Measurements from ENCODE around the gene PDGFC.
"Not testable (repeated sequence)": the region's sequence is repeated elsewhere in the genome, so short reads cannot be mapped to it uniquely, and the experiment has no call there.

Gene PDGFC

DNA sequence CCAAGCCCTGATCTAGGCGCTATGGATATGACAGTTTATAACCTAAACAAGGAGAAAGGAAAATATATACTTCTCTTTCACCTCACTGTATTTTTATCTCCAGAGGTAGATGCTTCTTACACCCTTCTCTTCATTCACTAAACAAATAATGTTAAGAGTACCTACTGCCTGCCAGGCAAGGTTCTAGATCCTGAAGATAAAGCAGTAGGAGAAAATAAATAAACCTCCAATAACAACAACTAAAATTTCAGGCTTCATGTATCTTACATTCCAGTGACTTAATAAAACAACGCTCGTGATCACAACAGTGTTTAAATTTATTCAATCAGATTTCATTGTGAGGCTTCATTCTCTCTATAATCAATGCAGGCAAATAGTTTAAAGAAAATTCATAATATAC, 20.7 kb downstream of the PDGFC start:
- DNase-seq (ENCODE audit: low spot score) = no peak

DNA sequence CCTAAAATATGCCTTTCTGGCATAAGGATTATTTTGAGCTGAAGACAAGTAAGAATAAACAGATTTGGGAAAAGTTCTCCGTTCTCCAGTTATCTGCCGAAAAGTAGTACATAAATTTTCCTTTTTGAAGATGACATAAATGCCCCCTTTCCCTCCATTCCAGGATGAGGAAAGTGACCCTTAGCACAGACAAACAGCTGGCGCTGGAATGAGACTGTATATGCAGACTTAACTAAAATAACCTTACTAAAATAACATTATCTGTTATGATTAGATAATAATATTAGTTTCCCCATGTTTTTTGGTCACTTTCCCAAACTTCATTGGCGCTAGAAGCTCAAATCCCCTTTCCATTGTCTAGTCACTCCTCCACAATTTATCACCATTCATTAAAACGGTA, 21.5 kb downstream of the PDGFC start:
- DNase-seq (ENCODE audit: low spot score) = no peak

DNA sequence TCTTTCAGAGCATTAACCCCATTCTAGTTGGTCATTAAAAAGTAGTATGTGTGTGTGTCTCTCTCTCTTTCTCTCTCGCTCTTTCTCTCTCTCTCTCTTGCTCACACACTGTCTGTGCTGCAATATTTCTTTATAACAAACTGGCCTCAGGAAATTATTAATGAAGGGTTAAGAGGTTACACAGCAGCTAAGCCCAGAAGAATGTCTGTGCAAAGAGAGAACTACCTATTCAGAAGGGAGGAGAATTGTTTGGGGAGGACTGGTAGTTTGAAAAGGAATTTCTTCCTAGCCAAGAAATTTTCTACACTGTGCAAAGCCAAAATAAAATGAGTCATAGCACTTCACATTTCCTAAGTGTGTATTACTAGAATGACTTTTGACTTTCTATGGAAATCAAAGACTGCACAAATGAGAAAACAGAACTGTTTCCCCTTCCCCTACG, 22.2 kb downstream of the PDGFC start:
- DNase-seq (ENCODE audit: low spot score) = no peak

DNA sequence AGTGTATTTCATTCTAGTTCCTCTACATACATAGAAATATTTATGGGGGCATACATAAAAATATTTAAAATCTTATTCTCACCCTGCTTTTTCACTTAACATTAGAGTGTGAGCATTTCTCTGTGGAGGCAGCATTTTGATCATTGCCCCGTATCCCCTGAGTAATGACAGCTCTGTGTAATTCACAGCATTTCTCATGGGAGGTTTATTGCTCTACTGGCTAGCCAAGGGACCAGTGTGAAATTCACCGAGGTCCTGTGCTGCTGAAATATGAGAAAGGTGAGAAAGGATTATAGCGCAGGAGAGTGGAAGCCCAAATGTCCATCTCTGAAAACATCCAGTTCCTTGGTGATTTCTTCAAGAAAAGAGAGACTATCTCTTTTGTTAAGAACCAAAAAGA, 22.9 kb downstream of the PDGFC start:
- no peak for DNase-seq (ENCODE audit: low spot score)

DNA sequence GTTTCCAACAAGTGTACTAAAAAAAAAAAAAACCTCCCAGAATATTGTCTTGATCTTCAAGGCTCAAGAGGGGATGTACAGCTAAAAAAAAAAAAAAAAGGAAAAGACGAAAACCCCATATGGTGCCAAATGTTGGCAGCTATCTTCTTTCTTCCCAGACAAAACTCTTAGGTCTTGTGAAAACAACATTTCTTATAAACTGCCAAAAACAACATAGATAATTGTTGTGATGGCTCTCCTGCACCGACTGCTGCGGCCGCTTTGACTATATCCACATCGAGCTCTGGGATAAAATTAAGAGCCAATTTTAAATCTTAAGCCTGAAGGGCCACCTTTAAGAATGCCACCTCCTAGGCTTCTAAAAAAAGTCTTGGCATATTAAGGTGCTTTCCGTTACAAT, 23.5 kb downstream of the PDGFC start:
- DNase-seq (ENCODE audit: low spot score) = no peak

DNA sequence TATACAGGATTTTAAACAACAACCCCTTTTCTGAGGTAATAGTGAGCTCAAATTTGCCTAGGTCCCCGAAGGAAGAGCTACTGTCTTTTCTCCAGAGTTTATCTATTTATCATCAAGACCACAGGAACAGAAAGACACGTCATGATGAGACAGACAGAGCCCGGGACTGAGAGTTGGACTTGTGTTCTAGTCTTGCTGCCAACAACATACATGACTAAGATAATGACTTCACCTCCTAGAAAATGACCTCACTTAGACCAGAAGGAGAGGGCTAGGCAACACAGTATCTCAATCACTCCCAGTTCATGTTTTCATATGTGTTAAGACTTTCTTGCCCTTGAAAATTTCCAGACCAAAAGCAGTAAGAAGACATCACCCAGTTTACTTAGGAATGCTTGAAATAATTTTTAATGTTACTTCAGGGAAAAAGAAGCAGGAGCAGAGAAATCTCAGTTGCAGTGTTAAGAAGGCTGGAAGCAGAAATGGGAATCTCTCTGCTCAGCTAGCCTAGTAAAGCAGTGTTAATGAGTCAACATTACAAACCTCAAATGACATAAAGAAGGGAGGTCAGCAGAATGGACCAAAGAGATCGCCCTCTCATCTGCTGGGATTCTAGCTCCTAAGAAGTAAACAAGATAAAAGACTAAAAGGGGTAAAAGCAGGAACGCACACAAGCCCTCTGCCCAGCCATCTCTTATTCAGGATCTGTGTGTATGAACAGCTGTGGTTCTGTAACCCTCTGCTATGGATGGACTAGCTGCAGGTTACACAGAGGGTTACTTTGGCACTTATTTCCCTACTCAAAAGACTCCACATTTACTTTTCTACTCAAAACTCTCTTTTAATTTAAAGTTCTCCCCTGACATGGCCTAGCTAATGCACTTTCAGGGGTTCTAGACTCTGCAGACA, 24.8 kb downstream of the PDGFC start:
- peak; percentile 98 for DNase-seq (ENCODE audit: low spot score)

DNA sequence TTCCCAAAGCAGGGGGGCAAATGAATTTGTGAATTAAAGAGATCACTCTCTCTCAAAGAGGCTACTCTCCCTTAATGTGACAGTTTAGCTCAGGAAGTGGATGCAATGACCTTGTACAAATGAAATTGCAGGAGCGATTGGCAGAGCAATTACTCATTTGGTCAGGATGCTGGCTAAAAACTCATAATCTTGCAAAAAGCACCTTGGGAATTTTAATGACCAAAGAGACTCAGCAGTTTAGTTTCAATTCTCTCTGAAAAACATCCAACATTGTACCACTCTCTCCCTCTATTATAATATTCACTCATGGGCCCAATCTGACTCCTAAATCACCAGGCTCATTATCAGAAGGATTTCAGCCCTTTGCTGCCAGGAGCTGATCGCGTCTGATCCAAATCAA, 26.1 kb downstream of the PDGFC start:
- no peak for DNase-seq (ENCODE audit: low spot score)

DNA sequence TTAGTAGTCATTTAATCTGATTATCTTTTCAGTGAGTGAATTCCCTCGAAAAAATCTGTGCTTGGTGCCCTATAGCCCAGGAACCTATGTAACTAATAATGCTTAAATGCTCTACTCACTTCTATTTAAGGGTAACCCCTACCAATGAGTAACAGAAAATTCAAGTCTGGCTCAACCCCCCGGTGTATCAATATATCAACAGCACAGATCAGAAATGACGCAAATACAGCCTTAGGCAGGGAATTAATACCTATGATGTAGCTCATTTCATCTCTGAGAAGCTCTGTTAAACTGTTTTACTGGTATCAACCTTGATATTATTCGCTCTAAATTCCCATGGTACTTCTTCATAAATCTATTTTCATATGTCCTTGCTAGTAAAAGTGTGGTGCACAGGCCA, 28.6 kb downstream of the PDGFC start:
- no peak for DNase-seq (ENCODE audit: low spot score)

DNA sequence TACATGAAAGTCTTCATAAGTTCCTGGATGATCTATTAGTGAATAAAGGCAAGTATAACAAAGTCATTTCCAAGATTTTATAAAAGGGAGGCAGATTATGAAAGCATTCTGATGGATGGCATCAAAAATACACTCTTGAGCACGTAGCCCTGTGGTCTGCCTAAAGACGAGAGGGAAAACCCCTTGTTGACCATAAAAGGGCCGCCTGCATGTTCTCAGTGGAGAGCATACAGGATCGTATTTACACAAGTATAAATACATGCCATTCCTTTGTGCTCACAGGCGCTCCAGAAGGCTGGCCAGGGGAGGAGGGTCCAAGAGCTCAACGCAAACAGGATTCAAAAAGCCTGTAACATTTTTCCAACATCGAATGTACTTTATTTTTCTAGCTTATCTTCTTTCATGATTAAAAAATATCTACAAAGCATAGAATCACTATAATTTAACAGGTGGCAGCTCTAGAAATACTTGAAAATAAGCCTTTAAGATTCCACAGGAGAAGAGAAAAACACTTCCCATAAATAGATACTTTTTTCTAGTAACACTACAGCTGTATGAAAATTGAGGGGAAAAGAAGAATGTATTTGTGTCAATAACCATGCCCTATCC, 29.6 kb downstream of the PDGFC start:
- DNase-seq (ENCODE audit: low spot score) = no peak

DNA sequence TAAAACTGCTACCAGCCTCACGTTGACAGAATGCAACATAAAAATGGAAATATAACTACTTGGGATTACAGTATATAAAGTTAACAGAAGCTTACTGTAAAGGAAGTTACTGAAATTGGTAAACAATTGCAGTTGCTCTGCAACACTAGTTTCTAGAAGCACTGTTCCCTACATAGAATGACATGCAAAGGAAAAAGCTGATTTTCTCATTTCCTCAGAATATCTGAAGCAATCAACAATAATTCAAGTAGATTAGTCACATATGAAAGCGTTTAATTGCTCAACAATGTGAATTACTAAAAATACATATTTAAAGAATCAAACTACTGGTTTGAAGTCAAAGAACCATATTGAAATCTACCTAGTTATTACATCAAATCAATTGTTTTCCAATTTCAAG, 31.8 kb downstream of the PDGFC start:
- no peak for DNase-seq (ENCODE audit: low spot score)

DNA sequence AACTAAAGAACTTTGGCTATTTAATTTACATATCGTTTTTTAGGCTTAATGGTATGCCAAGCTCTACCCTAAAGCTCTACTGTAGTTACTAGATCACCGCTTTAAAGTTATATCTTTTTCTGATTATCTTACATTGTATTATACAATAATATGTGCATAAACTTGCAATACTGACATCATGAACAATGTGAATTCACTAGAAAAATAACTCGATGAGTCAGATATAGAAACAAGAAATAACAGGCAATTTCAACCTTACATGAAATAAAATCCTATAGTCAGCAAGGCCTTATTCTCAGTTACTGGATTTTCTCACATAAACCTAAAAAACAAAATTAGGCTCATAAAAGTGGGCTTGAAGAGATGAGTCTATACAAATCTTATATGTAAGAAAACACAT, 32.5 kb downstream of the PDGFC start:
- no peak for DNase-seq (ENCODE audit: low spot score)

DNA sequence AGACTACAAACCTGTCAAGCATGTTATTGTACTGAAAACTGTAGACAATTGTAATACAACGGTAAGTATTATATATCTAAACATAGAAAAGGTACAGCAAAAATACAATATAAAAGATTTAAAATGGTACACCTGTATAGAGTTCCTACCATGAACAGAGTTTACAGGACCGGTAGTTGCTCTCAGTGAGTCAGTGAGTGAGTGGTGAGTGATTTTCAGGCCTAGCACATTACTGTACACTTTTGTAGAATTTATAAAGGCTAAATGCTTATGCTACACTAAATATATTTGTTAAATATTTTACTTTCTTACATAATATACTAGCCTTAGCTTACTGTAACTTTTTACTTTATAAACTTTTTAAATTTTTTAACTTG, 37.4 kb downstream of the PDGFC start:
- DNase-seq (ENCODE audit: low spot score) = no peak

DNA sequence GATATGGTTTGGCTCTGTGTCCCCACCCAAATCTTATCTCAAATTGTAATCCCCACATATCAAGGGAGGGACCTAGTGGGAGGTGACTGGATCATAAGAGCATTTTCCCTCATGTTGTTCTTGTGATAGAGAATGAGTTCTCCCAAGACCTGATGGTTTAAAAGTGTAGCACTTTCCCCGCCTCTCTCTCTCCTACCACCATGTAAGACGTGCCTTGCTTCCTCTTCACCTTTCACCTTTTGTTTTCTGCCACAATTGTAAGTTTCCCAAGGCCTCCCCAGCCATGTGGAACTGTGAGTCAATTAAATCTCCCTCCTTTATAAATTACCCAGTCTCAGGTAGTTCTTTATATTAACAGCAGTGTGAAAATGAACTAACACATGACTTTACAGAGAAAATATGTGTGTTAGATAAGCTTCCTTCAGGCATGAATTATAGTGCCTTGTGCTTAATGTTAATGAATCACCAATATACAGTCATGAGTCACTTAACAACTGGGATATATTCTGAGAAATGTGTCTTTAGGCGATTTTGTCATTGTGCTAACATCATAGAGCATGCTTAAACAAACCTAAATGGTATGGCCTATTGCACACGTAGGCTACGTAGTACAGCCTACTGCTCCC, 37.9 kb downstream of the PDGFC start:
- peak; percentile 50 for DNase-seq (ENCODE audit: low spot score)

DNA sequence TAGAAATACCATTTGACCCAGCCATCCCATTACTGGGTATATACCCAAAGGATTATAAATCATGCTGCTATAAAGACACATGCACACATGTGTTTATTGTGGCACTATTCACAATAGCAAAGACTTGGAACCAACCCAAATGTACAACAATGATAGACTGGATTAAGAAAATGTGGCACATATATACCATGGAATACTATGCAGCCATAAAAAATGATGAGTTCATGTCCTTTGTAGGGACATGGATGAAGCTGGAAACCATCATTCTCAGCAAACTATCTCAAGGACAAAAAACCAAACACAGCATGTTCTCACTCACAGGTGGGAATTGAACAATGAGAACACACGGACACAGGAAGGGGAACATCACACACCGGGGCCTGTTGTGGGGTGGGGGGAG, 39.2 kb downstream of the PDGFC start:
- not testable (repeated sequence) for DNase-seq (ENCODE audit: low spot score)

DNA sequence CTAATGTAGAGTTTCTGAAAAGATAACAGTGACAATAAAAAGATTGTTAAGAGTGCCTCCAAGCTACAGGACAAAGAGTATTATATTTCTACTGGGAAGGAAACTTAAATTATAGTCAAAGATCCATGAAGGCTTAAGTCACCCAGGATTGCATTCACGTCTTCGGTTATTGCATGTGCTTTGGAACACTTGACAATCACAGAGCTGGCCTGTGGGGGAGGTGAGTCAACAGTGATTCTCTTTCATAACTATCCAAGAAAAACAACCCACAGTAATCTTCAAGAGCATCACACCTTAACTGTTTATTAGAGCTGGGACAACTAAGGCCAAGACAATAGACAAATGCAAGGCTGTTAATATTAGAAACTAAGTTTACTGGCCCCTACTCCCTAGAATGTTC, 40.3 kb downstream of the PDGFC start:
- DNase-seq (ENCODE audit: low spot score) = no peak

DNA sequence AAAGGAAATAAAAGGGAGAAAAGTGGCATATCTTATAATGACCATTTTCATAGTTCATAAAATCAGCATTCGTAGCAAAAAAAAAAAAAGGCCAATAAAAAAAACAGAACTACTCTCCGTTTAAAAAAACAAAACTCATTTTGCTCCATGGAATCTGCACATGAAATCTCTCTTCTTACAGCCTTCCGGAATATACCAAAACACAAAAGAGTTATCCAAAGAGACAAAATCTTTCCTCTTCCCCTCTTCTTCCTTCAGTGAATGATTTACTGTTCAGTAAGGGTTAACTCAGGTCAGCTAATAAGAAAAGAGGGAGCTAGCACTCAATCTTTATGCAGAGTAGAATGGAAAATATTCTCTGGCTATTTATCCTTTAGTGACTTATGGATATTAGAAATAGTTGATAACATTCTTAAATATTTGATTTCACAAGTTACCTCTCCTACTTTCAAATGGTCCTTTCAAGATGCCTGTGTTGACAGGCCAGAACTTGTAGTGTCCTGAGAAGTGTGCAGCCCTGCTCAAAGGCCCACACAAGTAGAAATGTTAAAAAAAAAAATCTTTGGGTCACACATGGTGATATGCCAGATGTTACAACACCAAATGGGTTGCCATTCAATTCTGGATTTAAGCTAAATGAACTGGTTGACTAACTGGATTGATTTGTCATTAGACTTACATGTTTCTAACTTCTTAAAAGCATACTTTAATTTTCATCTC, 42.1 kb downstream of the PDGFC start:
- no peak for DNase-seq (ENCODE audit: low spot score)

DNA sequence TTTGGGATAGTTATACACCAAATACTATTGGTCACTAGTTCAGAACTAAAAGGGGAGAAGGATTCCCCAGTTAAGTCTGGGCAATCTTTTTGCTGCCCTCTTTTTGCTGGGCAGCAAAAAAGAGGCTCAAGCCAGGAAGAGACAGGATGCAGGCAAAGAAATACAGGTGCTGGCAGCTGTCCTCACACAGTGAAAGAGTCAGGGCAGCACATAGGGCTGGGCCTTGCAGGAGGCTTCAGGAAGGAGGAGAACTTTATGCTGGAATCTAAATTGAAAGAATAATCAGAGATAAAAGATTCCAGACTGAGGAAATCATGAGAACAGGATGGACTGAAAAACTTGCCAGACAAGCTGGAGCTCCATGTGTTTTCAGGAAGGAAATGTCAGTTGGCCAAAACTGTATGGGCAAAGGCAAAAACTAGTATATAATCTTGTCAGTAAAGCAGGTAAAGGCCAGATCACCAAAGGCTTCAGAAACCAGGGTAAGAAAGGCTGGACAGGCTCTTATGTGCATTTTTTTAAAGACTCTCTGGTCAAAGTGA, 46.8 kb downstream of the PDGFC start:
- no peak for DNase-seq (ENCODE audit: low spot score)

DNA sequence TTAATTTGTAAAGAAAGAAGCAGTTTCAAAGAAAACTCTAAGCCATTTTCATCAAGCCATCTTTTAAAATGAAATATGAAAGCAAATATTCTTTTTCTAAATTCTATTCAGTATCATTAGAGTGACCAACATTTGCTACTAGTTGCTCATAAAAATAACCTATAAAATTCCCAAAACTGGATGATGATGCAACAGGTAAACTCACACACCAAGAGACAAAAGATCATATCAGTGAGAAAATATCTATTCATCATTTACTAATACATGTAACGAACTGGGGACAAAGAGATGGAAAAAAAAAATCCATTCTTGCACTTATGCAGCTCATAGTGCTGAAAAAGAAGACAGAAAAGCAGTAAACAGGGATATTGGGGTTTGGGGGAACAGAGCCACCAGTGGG, 48.1 kb downstream of the PDGFC start:
- no peak for DNase-seq (ENCODE audit: low spot score)

DNA sequence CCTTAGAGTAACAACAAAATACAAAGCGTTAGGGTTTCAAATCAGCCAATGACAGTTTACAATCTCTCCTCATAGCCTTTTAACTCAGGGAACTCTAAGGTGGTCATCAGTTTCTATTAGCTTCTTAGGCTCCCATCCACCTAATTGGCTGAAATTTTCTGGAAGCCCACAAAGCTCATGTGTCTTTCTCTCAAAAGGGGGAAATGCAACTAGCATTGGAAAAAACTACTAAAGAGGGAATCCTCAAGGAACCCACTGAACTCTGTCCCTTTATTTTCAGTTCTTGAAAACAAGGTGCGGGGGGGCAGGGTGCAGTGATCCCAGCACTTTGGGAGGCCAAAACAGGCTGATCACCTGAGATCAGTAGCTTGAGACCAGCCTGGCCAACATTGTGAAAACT, 56.4 kb downstream of the PDGFC start:
- no peak for DNase-seq (ENCODE audit: low spot score)

DNA sequence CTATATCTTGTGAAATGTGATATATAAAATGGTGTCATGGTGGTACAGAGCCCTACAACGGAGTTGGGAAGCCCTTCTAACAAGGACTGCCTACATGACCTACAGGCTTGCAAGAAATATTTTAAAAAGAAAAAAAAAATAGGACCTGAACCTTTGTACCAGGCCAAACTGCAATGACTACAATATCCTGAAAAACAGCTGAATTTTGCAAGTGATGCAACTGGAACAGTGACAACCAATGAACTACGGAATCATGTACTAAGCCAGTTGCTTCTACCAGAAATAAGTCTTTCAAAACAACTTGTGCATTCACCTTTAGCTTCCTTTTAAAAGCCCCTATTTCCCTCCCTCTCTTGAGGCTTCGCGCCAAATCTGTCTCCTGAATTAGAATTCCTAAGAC, 58.4 kb downstream of the PDGFC start:
- no peak for DNase-seq (ENCODE audit: low spot score)

DNA sequence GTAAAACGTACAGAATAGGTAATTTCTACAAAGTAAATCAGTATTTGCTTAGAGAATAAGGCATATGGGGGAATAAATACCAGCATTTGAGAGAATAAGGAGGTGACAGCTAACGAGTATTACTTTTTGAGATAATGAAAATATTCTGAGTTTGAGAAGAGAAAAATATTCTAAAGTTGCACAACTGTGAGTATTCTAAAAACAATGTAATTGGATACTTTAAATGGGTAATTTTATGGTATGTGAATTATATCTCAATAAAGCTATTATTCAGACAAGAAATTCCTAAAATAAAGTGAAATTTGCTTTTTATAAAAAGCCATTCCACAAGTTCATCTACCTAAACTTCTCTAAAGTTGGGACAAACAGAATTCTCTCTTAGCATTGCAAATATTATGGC, 62.6 kb downstream of the PDGFC start:
- no peak for DNase-seq (ENCODE audit: low spot score)

DNA sequence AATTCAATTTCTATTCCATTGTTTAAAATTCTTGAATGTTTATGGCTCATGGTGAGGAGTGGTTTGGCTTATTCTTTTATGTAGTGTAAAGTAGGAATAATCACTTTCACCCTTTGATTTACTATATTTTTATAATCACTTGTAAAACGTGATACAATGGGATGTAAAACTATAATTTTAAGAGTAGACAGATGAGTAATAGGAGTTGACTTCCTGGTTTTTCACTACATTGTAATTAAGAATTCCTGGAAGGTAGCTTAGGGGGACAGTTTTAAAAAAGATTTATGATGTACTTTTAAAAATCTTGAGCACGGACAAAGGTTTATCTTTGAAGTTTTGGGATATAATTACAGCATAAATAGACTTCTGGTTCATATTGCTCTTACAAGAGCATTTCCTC, 65.3 kb downstream of the PDGFC start:
- DNase-seq (ENCODE audit: low spot score) = no peak

Data from RKO (cell line).